IMR-90 (cell line): Measurements from ENCODE around the gene FOXP1. TPM values are rescaled to one million over a fixed set of nuclear protein-coding genes. Genes with fewer than 3 reads are reported as not detected.

Experiments
- ATAC-seq: fragments of 200-7000 bp; cut with Tn5 transposase; 2 replicates; pipeline ENCODE4 v1.9.1; 2020; ENCODE audit warnings: low read depth, mild to moderate bottlenecking, moderate library complexity
- BruUV-seq: library from RNA; stranded (reverse); fragments of 400-500 nt; replicated peaks from 2 replicates; lab custom pipeline; 2021; lab: Mats Ljungman, UMichigan
- CTCF ChIA-PET: fragments of 300-600 bp; formaldehyde crosslinking; extraction: SDS; loops from one replicate; lab custom pipeline; 2021; ENCODE audit warnings: antibody characterized with exemption; lab: Yijun Ruan, JAX
- POLR2A ChIA-PET: fragments of 300-600 bp; sonication (Branson Sonifier 250); formaldehyde crosslinking; loops from one replicate; lab custom pipeline; 2022; ENCODE audit warnings: antibody characterized with exemption; ENCODE audit not compliant: unreplicated experiment; lab: Charles Lee
- DNase-seq: peaks from one replicate; pipeline ENCODE4 v3.0.0; 2013
- H2AFZ ChIP-seq: replicated peaks from 2 replicates; pipeline ENCODE3; 2013; ENCODE audit warnings: low read length, mild to moderate bottlenecking; ENCODE audit not compliant: poor library complexity
- H2AK5ac ChIP-seq: 2 replicates; pipeline ENCODE4 v1.6.1; 2013; ENCODE audit warnings: low read depth, low read length, inconsistent platforms
- H2AK9ac ChIP-seq: replicated peaks from 2 replicates; pipeline ENCODE3; 2013; ENCODE audit warnings: mild to moderate bottlenecking, low read depth, low read length, moderate library complexity; ENCODE audit not compliant: poor library complexity
- H2BK120ac ChIP-seq: 2 replicates; pipeline ENCODE4 v1.6.1; 2013; ENCODE audit warnings: low read depth, low read length, inconsistent platforms
- H2BK15ac ChIP-seq: 3 replicates; pipeline ENCODE4 v1.6.1; 2013; ENCODE audit warnings: low read depth, low read length, inconsistent platforms
- H2BK20ac ChIP-seq: 2 replicates; pipeline ENCODE4 v1.6.1; 2013; ENCODE audit warnings: low read depth, mild to moderate bottlenecking, inconsistent platforms, low read length, moderate library complexity
- H2BK5ac ChIP-seq: 2 replicates; pipeline ENCODE4 v1.6.1; 2013; ENCODE audit warnings: mild to moderate bottlenecking, low read depth, low read length, inconsistent platforms; ENCODE audit not compliant: poor library complexity, severe bottlenecking
- H3K14ac ChIP-seq: replicated peaks from 2 replicates; pipeline ENCODE4 v1.6.1; 2013; ENCODE audit warnings: low read depth, low read length, inconsistent platforms
- H3K18ac ChIP-seq: 2 replicates; pipeline ENCODE4 v1.6.1; 2013; ENCODE audit warnings: low read depth, low read length, control low read depth
- H3K23ac ChIP-seq: 2 replicates; pipeline ENCODE4 v1.6.1; 2013; ENCODE audit warnings: low read depth, low read length, inconsistent platforms
- H3K27ac ChIP-seq: 2 replicates; pipeline ENCODE4 v1.5.1; 2013; ENCODE audit warnings: mild to moderate bottlenecking, control low read depth, low read length; ENCODE audit not compliant: insufficient read depth
- H3K27me3 ChIP-seq: 2 replicates; pipeline ENCODE4 v1.6.1; 2013; ENCODE audit warnings: low read length; ENCODE audit not compliant: control insufficient read depth, insufficient read depth
- H3K36me3 ChIP-seq: 2 replicates; pipeline ENCODE4 v1.6.1; 2013; ENCODE audit warnings: low read length, mixed read lengths; ENCODE audit not compliant: control insufficient read depth, insufficient read depth
- H3K4ac ChIP-seq: 2 replicates; pipeline ENCODE4 v1.6.1; 2013; ENCODE audit warnings: low read depth, low read length, inconsistent platforms
- H3K4me1 ChIP-seq: 2 replicates; pipeline ENCODE4 v1.6.1; 2013; ENCODE audit warnings: low read length, mixed read lengths; ENCODE audit not compliant: control insufficient read depth, insufficient read depth
- H3K4me2 ChIP-seq: 2 replicates; pipeline ENCODE4 v1.6.1; 2013; ENCODE audit warnings: low read depth, mild to moderate bottlenecking, control low read depth, low read length, moderate library complexity
- H3K4me3 ChIP-seq: 2 replicates; pipeline ENCODE4 v1.5.1; 2013; ENCODE audit warnings: low read depth, mild to moderate bottlenecking, control low read depth, low read length, moderate library complexity; ENCODE audit not compliant: insufficient read depth
- H3K56ac ChIP-seq: 2 replicates; pipeline ENCODE4 v1.6.1; 2013; ENCODE audit warnings: low read length, inconsistent platforms; ENCODE audit not compliant: insufficient read depth; ENCODE audit errors: extremely low read depth
- H3K79me1 ChIP-seq, 2 experiments: 2 replicates each; pipeline ENCODE4 v1.6.1; 2013; ENCODE audit warnings: low read length in 2 of 2, inconsistent platforms in 1 of 2, low read depth in 1 of 2
- H3K9ac ChIP-seq: 2 replicates; pipeline ENCODE4 v1.6.1; 2013; ENCODE audit warnings: low read depth, low read length, control low read depth
- H3K9me1 ChIP-seq: 2 replicates; pipeline ENCODE4 v1.6.1; 2013; ENCODE audit warnings: low read length, inconsistent platforms; ENCODE audit not compliant: insufficient read depth
- H3K9me3 ChIP-seq: 2 replicates; pipeline ENCODE4 v1.6.1; 2013; ENCODE audit warnings: low read length; ENCODE audit not compliant: control insufficient read depth, insufficient read depth
- H4K20me1 ChIP-seq: 2 replicates; pipeline ENCODE4 v1.6.1; 2013; ENCODE audit warnings: low read length, inconsistent platforms; ENCODE audit not compliant: insufficient read depth
- H4K5ac ChIP-seq: 2 replicates; pipeline ENCODE4 v1.6.1; 2013; ENCODE audit warnings: mild to moderate bottlenecking, low read depth, low read length, control low read depth
- H4K8ac ChIP-seq, 2 experiments: 2 replicates each; pipeline ENCODE4 v1.6.1; 2013; ENCODE audit warnings: low read depth in 2 of 2, low read length in 2 of 2, control low read depth in 1 of 2, inconsistent platforms in 1 of 2
- H4K91ac ChIP-seq: 2 replicates; pipeline ENCODE4 v1.6.1; 2013; ENCODE audit warnings: low read depth, low read length, inconsistent platforms; ENCODE audit not compliant: insufficient read depth
- BHLHE40 ChIP-seq: fragments of 150-350 bp; IDR thresholded peaks from 2 replicates; pipeline ENCODE4 v1.6.1; 2016; ENCODE audit warnings: mild to moderate bottlenecking, low read depth, low read length
- CEBPB ChIP-seq: IDR thresholded peaks from 2 replicates; pipeline ENCODE4 v1.6.1; 2012; ENCODE audit warnings: low read depth, low read length, improper control_type of control experiment
- CHD1 ChIP-seq: IDR thresholded peaks from 2 replicates; pipeline ENCODE4 v1.6.1; 2012; ENCODE audit warnings: low read depth, low read length, improper control_type of control experiment
- FOS ChIP-seq: fragments of 150-350 bp; IDR thresholded peaks from 2 replicates; pipeline ENCODE4 v1.6.1; 2016; ENCODE audit warnings: low read depth, low read length
- MAFK ChIP-seq: IDR thresholded peaks from 2 replicates; pipeline ENCODE4 v1.6.1; 2012; ENCODE audit warnings: low read depth, low read length, improper control_type of control experiment
- MAZ ChIP-seq: IDR thresholded peaks from 2 replicates; pipeline ENCODE4 v1.6.1; 2012; ENCODE audit warnings: low read depth, mild to moderate bottlenecking, low read length, improper control_type of control experiment, moderate library complexity, borderline replicate concordance
- MXI1 ChIP-seq: IDR thresholded peaks from 2 replicates; pipeline ENCODE4 v1.6.1; 2012; ENCODE audit warnings: low read depth, mild to moderate bottlenecking, low read length, moderate library complexity, borderline replicate concordance
- NFE2L2 ChIP-seq: fragments of 150-350 bp; IDR thresholded peaks from 2 replicates; pipeline ENCODE4 v1.6.1; 2016; ENCODE audit warnings: low read depth, mild to moderate bottlenecking, low read length
- POLR2A ChIP-seq: IDR thresholded peaks from 2 replicates; pipeline ENCODE4 v1.6.1; 2012; ENCODE audit warnings: mild to moderate bottlenecking, low read depth, low read length
- RAD21 ChIP-seq: IDR thresholded peaks from 2 replicates; pipeline ENCODE4 v1.6.1; 2012; ENCODE audit warnings: low read length, improper control_type of control experiment
- RCOR1 ChIP-seq: IDR thresholded peaks from 2 replicates; pipeline ENCODE4 v1.6.1; 2012; ENCODE audit warnings: mild to moderate bottlenecking, low read length, improper control_type of control experiment; ENCODE audit not compliant: insufficient replicate concordance
- RFX5 ChIP-seq: IDR thresholded peaks from 2 replicates; pipeline ENCODE4 v1.8.0; 2012; ENCODE audit warnings: low read depth, mild to moderate bottlenecking, low read length, moderate library complexity
- SMC3 ChIP-seq: fragments of 150-350 bp; IDR thresholded peaks from 2 replicates; pipeline ENCODE4 v1.6.1; 2016; ENCODE audit warnings: low read depth, mild to moderate bottlenecking, antibody characterized with exemption, low read length, moderate library complexity
- WGBS, 2 experiments: methylation state at CpG; one replicate each; pipeline versions ENCODE4 v1.1.5 to v1.1.7; 2013; ENCODE audit warnings: missing lambda C conversion rate in 2 of 2; ENCODE audit not compliant: insufficient read length in 1 of 2; ENCODE audit errors: extremely low coverage in 2 of 2; 5-methylcytosine and 5-hydroxymethylcytosine counted together
- dilution Hi-C: fragments of 300-500 bp; cut with HindIII; formaldehyde crosslinking; loops from one replicate; pipeline ENCODE4 v1.14.3; 2018; ENCODE audit warnings: low sequenced_read_pairs; ENCODE audit not compliant: unreplicated experiment
- in situ Hi-C: fragments of 300-500 bp; cut with MboI; formaldehyde crosslinking; loops from 3 replicates; pipeline ENCODE4 v1.14.3; 2019; ENCODE audit warnings: low sequenced_read_pairs, inconsistent platforms, mixed read lengths
- intact Hi-C: fragments of 100-400 bp; cut with micrococcal nuclease; formaldehyde crosslinking; loops from 2 replicates; pipeline ENCODE4 v1.10.0; 2022
- polyA plus RNA-seq, 3 experiments: library from polyadenylated mRNA; depleted of rRNA; stranded (reverse); fragments of >200 nt; gene quantifications; 2 replicates each; pipeline ENCODE4 v1.2.3, GENCODE V29; 2012; ENCODE audit warnings: low replicate concordance in 1 of 3
- total RNA-seq: library from RNA; depleted of rRNA; stranded (reverse); fragments of >200 nt; gene quantifications from 2 replicates; pipeline ENCODE4 v1.2.3, GENCODE V29; 2012
- TF ChIP-seq, protein P1 (sequence below): conservative IDR thresholded peaks from 2 replicates; pipeline ENCODE4 v1.5.1; 2012; ENCODE audit warnings: mild to moderate bottlenecking, low read depth, low read length, improper control_type of control experiment
- TF ChIP-seq, protein P2 (sequence below): fragments of 150-350 bp; IDR thresholded peaks from 2 replicates; pipeline ENCODE4 v1.6.1; 2016; ENCODE audit warnings: low read depth, mild to moderate bottlenecking, low read length, moderate library complexity, borderline replicate concordance

Gene FOXP1
- total and polyA plus RNA-seq, 2 of the 4 experiments (the other 2 are of a cell fraction) = 37.0 to 132 TPM

DNA sequence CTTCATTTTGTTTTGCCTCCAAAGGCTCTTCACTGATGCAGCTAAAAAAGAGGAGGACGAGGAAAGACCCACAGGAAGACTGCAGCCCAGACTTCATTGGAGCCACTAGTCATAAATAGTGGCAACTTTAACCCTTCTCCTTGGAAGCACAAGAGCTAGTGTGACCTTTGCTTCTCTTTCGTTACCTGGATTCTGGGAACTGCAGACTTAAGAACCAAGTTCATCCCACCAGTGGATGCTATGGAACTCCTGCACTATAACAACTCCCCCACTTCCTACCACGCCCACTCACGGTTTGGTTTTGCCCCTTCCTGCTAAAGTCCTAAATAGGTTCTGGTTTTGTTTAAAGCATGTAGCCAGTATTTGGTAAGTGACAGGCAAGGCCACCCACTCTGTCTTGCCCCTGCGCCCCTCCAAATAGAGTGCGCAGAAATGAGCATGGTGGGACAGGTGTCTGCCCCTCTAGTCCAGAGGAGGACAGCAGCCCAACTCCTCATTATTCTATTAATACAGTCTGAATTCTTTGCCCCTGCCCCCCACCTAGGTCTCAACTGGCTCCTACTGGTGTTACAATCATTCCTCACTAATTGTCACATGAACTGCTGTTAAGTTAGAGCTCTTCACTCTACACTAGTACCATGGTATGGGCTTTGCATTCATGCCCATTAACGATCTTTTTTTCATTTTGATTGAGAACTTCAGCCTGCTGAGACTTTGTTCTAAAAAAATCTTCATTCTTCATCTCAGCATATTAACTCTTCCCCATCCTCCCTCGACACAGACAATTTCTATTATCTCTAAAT is 504.6 kb downstream of the FOXP1 start:
- WGBS, 2 experiments = 82% methylated on average over 2 of the region's 8 CpGs; no CpG with 5 or more reads in 1 of the 2 experiments
- no peak for ATAC-seq
- Histone ChIP-seq H2BK5ac (no peak overlapping the region), H2BK120ac (peak overlapping the region; percentile 1), H3K4me3 (no peak overlapping the region), H3K27me3 (no peaks in the 10 kb centered on the region), H2BK20ac (0 out of 2 replicates have a peak overlapping the region, but pooled peaks have one; percentile 3), H3K79me1 (peaks cover 54 to 78% of the 10 kb centered on the region in 2 experiments), H4K8ac (peak overlapping the region in 1 of 2 experiments; percentile 46; a peak in 2 of 4 replicates), H3K56ac (no peak overlapping the region), H3K18ac (no peak overlapping the region), H4K5ac (0 out of 2 replicates have a peak overlapping the region, but pooled peaks have one; percentile 9), H3K4me2 (no peak overlapping the region), H2AFZ (no peak overlapping the region), H3K27ac (no peak overlapping the region), H3K23ac (0 out of 2 replicates have a peak overlapping the region, but pooled peaks have one; percentile 46), H3K36me3 (0 out of 2 replicates have a peak, but pooled peaks cover 3% of the 10 kb centered on the region), H4K20me1 (peaks cover 5% of the 10 kb centered on the region; the same call in 1 of the 2 replicates), H3K4ac (peak overlapping the region; percentile 25; the same call in 1 of the 2 replicates), H2AK9ac (no peak overlapping the region), H3K9me1 (peaks cover 23% of the 10 kb centered on the region), H3K14ac (peak overlapping the region; percentile 62; the same call in 1 of the 2 replicates), H4K91ac (peak overlapping the region; percentile 31; the same call in 1 of the 2 replicates), H2BK15ac (no peak overlapping the region; the same call in 2 of the 3 replicates), H2AK5ac (peak overlapping the region; percentile 16; the same call in 1 of the 2 replicates), H3K9ac (no peak overlapping the region), H3K4me1 (peaks cover 13% of the 10 kb centered on the region), H3K9me3 (no peaks in the 10 kb centered on the region)
- intact Hi-C loops (no loop called here), in situ Hi-C loops (no loop called here), dilution Hi-C loops (no loop called here)
- ChIA-PET POLR2A (no interaction called here), CTCF (no interaction called here)
- DNase-seq = no peak
- BruUV-seq = no TSS peak
- no peak for TF ChIP-seq RAD21
- TF ChIP-seq MAFK = no peak
- no peak for TF ChIP-seq BHLHE40
- no peak for TF ChIP-seq SMC3
- no peak for TF ChIP-seq NFE2L2
- TF ChIP-seq, protein P1, sequence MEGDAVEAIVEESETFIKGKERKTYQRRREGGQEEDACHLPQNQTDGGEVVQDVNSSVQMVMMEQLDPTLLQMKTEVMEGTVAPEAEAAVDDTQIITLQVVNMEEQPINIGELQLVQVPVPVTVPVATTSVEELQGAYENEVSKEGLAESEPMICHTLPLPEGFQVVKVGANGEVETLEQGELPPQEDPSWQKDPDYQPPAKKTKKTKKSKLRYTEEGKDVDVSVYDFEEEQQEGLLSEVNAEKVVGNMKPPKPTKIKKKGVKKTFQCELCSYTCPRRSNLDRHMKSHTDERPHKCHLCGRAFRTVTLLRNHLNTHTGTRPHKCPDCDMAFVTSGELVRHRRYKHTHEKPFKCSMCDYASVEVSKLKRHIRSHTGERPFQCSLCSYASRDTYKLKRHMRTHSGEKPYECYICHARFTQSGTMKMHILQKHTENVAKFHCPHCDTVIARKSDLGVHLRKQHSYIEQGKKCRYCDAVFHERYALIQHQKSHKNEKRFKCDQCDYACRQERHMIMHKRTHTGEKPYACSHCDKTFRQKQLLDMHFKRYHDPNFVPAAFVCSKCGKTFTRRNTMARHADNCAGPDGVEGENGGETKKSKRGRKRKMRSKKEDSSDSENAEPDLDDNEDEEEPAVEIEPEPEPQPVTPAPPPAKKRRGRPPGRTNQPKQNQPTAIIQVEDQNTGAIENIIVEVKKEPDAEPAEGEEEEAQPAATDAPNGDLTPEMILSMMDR = no peak
- TF ChIP-seq CEBPB = no peak
- TF ChIP-seq, protein P2, sequence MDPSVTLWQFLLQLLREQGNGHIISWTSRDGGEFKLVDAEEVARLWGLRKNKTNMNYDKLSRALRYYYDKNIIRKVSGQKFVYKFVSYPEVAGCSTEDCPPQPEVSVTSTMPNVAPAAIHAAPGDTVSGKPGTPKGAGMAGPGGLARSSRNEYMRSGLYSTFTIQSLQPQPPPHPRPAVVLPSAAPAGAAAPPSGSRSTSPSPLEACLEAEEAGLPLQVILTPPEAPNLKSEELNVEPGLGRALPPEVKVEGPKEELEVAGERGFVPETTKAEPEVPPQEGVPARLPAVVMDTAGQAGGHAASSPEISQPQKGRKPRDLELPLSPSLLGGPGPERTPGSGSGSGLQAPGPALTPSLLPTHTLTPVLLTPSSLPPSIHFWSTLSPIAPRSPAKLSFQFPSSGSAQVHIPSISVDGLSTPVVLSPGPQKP = no peak
- no peak for TF ChIP-seq FOS
- TF ChIP-seq CHD1 = no peak
- TF ChIP-seq RCOR1 = no peak
- no peak for TF ChIP-seq POLR2A
- TF ChIP-seq MAZ = no peak
- TF ChIP-seq RFX5 = no peak
- no peak for TF ChIP-seq MXI1
